ENCODE measurements around the gene CPA2. TPM values are rescaled to one million over a fixed set of nuclear protein-coding genes. Genes with fewer than 3 reads are reported as not detected.

The CPA2 gene
- total RNA-seq, 1 donor from 2014 or later: 0.54 TPM

GRCh38 chr7:130303551-130303950, 36.9 kb downstream of the CPA2 start:
- no peak overlapping the region for H3K27ac Mint-ChIP-seq
- H3K4me1 Mint-ChIP-seq: peaks cover 32% of the 10 kb centered on the region
- H3K27me3 Mint-ChIP-seq (ENCODE audit: low read depth): no peaks in the 10 kb centered on the region
- H3K9me3 Mint-ChIP-seq: peaks cover 7% of the 10 kb centered on the region
- H3K36me3 Mint-ChIP-seq: no peaks in the 10 kb centered on the region
- no peak overlapping the region for H3K4me3 Mint-ChIP-seq
- TF ChIP-seq CTCF (IDR thresholded peaks at IDR 0.05; ENCODE audit: unreplicated experiment): no peak
- no peak for DNase-seq (ENCODE audit: low spot score in 2 of 2, unreplicated experiment in 2 of 2)

GRCh38 chr7:130303982-130304381, 37.3 kb downstream of the CPA2 start:
- peaks cover 7% of the 10 kb centered on the region for H3K9me3 Mint-ChIP-seq
- no peak overlapping the region for H3K4me3 Mint-ChIP-seq
- no peak for DNase-seq (ENCODE audit: low spot score in 2 of 2, unreplicated experiment in 2 of 2)
- no peak overlapping the region for H3K27ac Mint-ChIP-seq
- H3K36me3 Mint-ChIP-seq: no peaks in the 10 kb centered on the region
- no peaks in the 10 kb centered on the region for H3K27me3 Mint-ChIP-seq (ENCODE audit: low read depth)
- TF ChIP-seq CTCF (IDR thresholded peaks at IDR 0.05; ENCODE audit: unreplicated experiment): no peak
- peaks cover 28% of the 10 kb centered on the region for H3K4me1 Mint-ChIP-seq

- no peak for TF ChIP-seq CTCF (IDR thresholded peaks at IDR 0.05; ENCODE audit: unreplicated experiment)
- Mint-ChIP-seq H3K36me3 (no peaks in the 10 kb centered on the region), H3K27ac (no peak overlapping the region), H3K4me1 (peaks cover 19% of the 10 kb centered on the region), H3K27me3 (ENCODE audit: low read depth) (no peaks in the 10 kb centered on the region), H3K4me3 (no peak overlapping the region), H3K9me3 (peaks cover 7% of the 10 kb centered on the region)
- no peak for DNase-seq (ENCODE audit: low spot score in 2 of 2, unreplicated experiment in 2 of 2)
Observed at GRCh38 chr7:130304878-130305277, 38.2 kb downstream of the CPA2 start.

GRCh38 chr7:130305433-130306042, 38.9 kb downstream of the CPA2 start:
- Mint-ChIP-seq H3K36me3 (no peaks in the 10 kb centered on the region), H3K27ac (no peak overlapping the region), H3K9me3 (peaks cover 6% of the 10 kb centered on the region), H3K27me3 (ENCODE audit: low read depth) (no peaks in the 10 kb centered on the region), H3K4me3 (no peak overlapping the region), H3K4me1 (peaks cover 16% of the 10 kb centered on the region)
- DNase-seq (ENCODE audit: low spot score in 2 of 2, unreplicated experiment in 2 of 2): no peak
- no peak for TF ChIP-seq CTCF (IDR thresholded peaks at IDR 0.05; ENCODE audit: unreplicated experiment)

GRCh38 chr7:130309986-130310385, 43.3 kb downstream of the CPA2 start:
- peaks cover 4% of the 10 kb centered on the region for H3K4me1 Mint-ChIP-seq
- peaks cover 9% of the 10 kb centered on the region for H3K9me3 Mint-ChIP-seq
- no peak overlapping the region for H3K4me3 Mint-ChIP-seq
- TF ChIP-seq CTCF (IDR thresholded peaks at IDR 0.05; ENCODE audit: unreplicated experiment): no peak
- DNase-seq (ENCODE audit: low spot score in 2 of 2, unreplicated experiment in 2 of 2): no peak
- peaks cover 8% of the 10 kb centered on the region for H3K36me3 Mint-ChIP-seq
- no peak overlapping the region for H3K27ac Mint-ChIP-seq
- H3K27me3 Mint-ChIP-seq (ENCODE audit: low read depth): no peaks in the 10 kb centered on the region

GRCh38 chr7:130314305-130314704, 47.6 kb downstream of the CPA2 start:
- TF ChIP-seq CTCF (IDR thresholded peaks at IDR 0.05; ENCODE audit: unreplicated experiment): no peak
- no peak for DNase-seq (ENCODE audit: low spot score in 2 of 2, unreplicated experiment in 2 of 2)
- Mint-ChIP-seq H3K27me3 (ENCODE audit: low read depth) (no peaks in the 10 kb centered on the region), H3K4me1 (peaks cover 4% of the 10 kb centered on the region), H3K4me3 (no peak overlapping the region), H3K36me3 (peaks cover 8% of the 10 kb centered on the region), H3K9me3 (peaks cover 9% of the 10 kb centered on the region), H3K27ac (no peak overlapping the region)
